H1 (cell line): ENCODE data around the gene DBP. TPM values are rescaled to one million over a fixed set of nuclear protein-coding genes. Genes with fewer than 3 reads are reported as not detected.

Experiments used
- CTCF ChIP-seq, 3 experiments: IDR thresholded peaks; 1 replicate in 2 of 3; 2 replicates in 1 of 3; pipeline versions ENCODE4 v1.5.1 to v1.6.1; 2011; ENCODE audit warnings: low read length in 3 of 3, mild to moderate bottlenecking in 3 of 3, inconsistent platforms in 2 of 3, low read depth in 1 of 3, moderate library complexity in 1 of 3; ENCODE audit not compliant: insufficient read depth in 1 of 3; ENCODE audit errors: control extremely low read depth in 1 of 3
- polyA plus RNA-seq, 7 experiments: library from polyadenylated mRNA; depleted of rRNA in 3 of 7; stranded (reverse) in 5 of 7; unstranded in 2 of 7; fragments of >200 nt in 5 of 7; fragments of 200-250 nt in 2 of 7; gene quantifications; 1 replicate in 5 of 7; 2 replicates in 1 of 7; 4 replicates in 1 of 7; pipeline versions ENCODE4 v1.2.1 to v1.2.3, GENCODE V29; 2011 to 2013; ENCODE audit warnings: missing spikeins in 2 of 7, mixed read lengths in 2 of 7
- total RNA-seq: library from RNA; stranded (reverse); fragmentation: NEBNext Ultra II Directional; extraction: Animal tissue kit (Norgen Biotek cat#: 25700); gene quantifications from 2 replicates; pipeline ENCODE4 v1.2.1, GENCODE V29; 2021

DBP gene
- total and polyA plus RNA-seq, 2 of the 8 experiments (the other 6 are each of a cell fraction or from before 2014, with no cell fraction given), result 7.5 to 8.3 TPM

DNA sequence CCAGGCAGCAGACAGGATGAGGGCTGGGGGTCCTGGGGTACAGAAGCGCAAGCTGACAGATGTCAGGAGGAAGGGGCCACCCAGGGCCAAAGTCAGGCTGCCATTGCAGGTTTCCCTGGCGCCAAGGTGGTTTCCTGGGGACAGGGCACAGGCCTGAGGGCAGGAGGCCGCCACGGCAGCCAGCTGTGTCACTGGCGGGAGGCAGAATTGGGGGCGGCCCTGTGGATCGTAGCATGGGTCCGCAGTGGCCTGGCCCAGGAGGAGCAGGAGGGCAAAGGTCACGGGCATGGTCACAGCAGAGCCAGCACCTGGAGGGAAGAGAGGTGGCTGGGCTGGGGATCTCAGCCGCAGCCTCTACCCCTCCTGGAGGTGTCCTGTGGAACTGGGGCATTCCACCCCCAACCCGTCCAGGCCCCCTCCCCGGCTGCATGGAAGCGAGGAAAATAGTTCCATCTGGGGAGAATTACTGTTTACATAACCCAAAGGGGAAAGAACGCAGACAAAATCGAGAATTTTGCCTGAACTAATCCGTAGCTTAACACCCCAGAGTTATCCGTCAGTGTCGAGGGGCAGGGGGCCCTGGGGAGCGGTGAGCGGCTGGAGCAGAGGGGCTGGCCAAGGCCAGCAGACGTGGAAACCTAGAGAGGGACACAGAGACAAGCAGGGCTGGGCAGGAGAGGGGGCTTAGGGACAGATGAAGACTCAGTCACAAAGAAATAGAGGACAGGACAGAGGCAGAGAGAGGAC lies 33.7 kb upstream of the DBP start (continued):
- TF ChIP-seq CTCF (IDR thresholded peaks at IDR 0.05; ENCODE audit: control extremely low read depth in 1 of 3, insufficient read depth in 1 of 3, low read depth in 1 of 3, low read length in 3 of 3), result no peak
- TF ChIP-seq, all 59 proteins: peak for 0
